Measurements from ENCODE around the gene PDIA3. TPM values are rescaled to one million over a fixed set of nuclear protein-coding genes. Genes with fewer than 3 reads are reported as not detected.

PDIA3 gene
- total RNA-seq, 1 donor from 2014 or later: 496 TPM

DNA sequence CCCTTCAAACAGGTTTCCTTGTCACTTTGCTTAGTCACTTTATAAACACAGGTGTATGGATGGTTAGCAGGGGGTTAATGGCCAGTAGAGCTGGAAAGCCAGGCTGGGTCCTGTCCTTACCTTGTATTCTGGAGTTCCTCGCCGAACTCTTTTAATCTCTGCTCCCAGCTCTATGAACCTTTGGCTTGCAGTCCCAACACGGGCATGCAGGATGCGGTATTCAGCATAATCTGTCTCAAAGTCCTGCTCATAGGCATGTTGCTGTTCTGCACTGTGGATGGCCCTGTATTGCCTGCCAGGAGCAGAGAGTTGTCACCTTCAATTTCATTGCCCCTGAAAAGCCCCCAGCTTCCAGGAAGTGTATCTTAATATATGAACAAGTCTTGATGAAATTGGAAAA is 27.8 kb downstream of the PDIA3 start:
- Mint-ChIP-seq H3K4me1 (ENCODE audit: unreplicated experiment) (peaks cover 21% of the 10 kb centered on the region), H3K27ac (ENCODE audit: unreplicated experiment) (no peak overlapping the region), H3K9me3 (ENCODE audit: unreplicated experiment) (no peaks in the 10 kb centered on the region), H3K36me3 (ENCODE audit: unreplicated experiment) (peaks cover 31% of the 10 kb centered on the region), H3K4me3 (ENCODE audit: unreplicated experiment) (no peak overlapping the region), H3K27me3 (ENCODE audit: unreplicated experiment) (no peaks in the 10 kb centered on the region)
- no peak for TF ChIP-seq CTCF (IDR thresholded peaks at IDR 0.05)
- no peak for DNase-seq (ENCODE audit: extremely low spot score, unreplicated experiment)

DNA sequence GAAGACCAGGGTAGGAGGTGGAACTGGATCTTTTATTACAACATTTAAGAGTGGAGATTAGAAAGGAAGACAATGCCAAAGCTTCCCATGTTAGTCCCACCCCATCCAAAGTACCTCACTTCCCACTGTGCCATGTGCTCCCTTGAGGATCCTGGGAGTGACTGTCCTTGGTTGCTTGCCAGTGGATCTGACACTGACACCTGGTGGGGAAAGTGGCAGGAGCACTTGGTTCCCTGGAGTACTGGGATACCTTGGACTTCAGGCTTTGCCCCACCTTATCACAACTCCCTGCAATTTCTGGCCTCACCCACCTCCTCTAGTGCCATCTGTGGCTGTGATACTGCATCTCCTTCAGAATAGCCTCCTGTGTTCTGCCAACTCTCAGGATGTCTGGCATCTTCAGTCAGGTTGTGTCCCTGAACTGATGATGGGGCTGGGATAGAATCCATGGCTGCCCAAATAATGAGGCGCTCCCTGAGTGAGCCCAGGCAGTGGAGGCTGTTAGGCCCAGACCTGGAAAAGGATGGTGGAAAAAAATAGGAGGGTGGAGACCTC is 29.2 kb downstream of the PDIA3 start:
- H3K27ac Mint-ChIP-seq (ENCODE audit: unreplicated experiment): peak overlapping the region; percentile 72
- no peak for DNase-seq (ENCODE audit: extremely low spot score, unreplicated experiment)

DNA sequence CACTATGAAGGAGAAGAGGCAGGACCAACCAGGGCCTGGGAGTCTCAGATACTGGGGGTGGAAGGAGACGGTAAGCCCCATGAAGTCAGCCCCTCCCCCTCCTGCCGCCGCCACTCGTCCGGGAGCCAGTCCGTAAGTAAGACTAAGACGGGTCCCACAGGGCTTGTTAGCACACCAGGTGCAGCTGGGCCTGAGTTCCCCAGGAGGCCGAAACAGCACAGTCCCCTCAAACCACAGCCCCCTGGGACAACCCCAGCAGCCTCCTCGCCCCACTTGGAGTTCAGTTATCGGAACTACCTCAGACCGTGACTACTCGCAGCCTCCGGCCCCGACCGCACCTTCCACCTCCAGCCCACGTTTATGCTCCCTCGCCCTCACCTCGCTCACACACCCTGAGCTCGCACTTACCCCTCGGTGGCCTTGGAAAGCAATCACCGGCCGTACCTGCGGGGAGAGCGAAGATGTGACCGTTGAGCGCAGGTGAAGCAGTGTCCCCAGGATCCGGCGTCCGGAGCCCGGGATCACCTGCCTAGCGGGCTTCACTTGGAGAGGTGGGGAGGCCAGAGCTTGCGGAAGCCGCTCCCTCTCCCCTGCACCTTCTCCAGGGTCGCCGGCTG is 30.0 kb downstream of the PDIA3 start:
- peaks cover 21% of the 10 kb centered on the region for H3K4me1 Mint-ChIP-seq (ENCODE audit: unreplicated experiment)
- TF ChIP-seq CTCF (IDR thresholded peaks at IDR 0.05): no peak
- no peaks in the 10 kb centered on the region for H3K27me3 Mint-ChIP-seq (ENCODE audit: unreplicated experiment)
- peak overlapping the region; percentile 86 for H3K4me3 Mint-ChIP-seq (ENCODE audit: unreplicated experiment)
- H3K9me3 Mint-ChIP-seq (ENCODE audit: unreplicated experiment): no peaks in the 10 kb centered on the region
- DNase-seq (ENCODE audit: extremely low spot score, unreplicated experiment): no peak
- peaks cover 17% of the 10 kb centered on the region for H3K36me3 Mint-ChIP-seq (ENCODE audit: unreplicated experiment)
- no peak overlapping the region for H3K27ac Mint-ChIP-seq (ENCODE audit: unreplicated experiment)

More for the DNA sequence above, 29.2 kb downstream of the PDIA3 start:
- Mint-ChIP-seq H3K4me3 (ENCODE audit: unreplicated experiment) (peak overlapping the region; percentile 86), H3K27me3 (ENCODE audit: unreplicated experiment) (no peaks in the 10 kb centered on the region), H3K9me3 (ENCODE audit: unreplicated experiment) (no peaks in the 10 kb centered on the region), H3K36me3 (ENCODE audit: unreplicated experiment) (peaks cover 23% of the 10 kb centered on the region), H3K4me1 (ENCODE audit: unreplicated experiment) (peaks cover 21% of the 10 kb centered on the region)
- peak; percentile 35 for TF ChIP-seq CTCF (IDR thresholded peaks at IDR 0.05)

DNA sequence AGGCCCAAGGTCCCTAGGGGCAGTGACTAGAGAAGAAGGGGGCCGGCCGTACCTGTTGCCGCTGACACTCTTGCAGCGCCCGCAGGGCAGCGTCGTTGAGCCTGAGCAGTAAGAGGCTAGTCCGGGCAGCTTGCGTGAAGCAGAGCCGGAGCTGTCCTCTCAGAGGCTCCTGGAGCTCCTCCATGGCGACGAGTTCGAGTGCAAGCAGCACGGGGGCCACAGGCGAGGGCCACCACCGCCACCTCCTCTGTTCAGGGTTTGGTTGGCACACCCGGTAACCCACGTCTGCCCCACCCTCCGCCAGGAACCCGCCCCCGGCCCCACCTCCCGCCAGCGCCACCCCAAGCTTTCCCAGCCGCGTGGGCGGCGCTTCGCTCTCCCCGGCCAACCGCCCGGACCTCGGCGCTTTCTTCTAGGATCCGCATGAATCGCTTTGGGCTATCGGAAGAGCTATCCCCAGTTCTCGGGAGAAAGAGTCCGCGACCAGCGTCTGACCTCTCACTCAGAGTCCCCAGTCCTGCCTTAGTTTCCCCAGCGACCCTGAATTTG is 30.6 kb downstream of the PDIA3 start, which contains the start of gene ELL3:
ELL3 (minus strand) TSS at position 249 of the 549 bp plus-strand sequence; CDS start at position 184, 65 bp downstream.
- H3K9me3 Mint-ChIP-seq (ENCODE audit: unreplicated experiment): no peaks in the 10 kb centered on the region

More for the DNA sequence above, 30.6 kb downstream of the PDIA3 start, which contains the start of gene ELL3:
- peak within 1 kb of the TSS; percentile 87 for H3K27ac Mint-ChIP-seq (ENCODE audit: unreplicated experiment)
- peaks cover 14% of the 10 kb centered on the region for H3K36me3 Mint-ChIP-seq (ENCODE audit: unreplicated experiment)
- no peak for TF ChIP-seq CTCF (IDR thresholded peaks at IDR 0.05)
- H3K4me1 Mint-ChIP-seq (ENCODE audit: unreplicated experiment): peaks cover 19% of the 10 kb centered on the region
- no peaks in the 10 kb centered on the region for H3K27me3 Mint-ChIP-seq (ENCODE audit: unreplicated experiment)
- peak; percentile 89 for DNase-seq (ENCODE audit: extremely low spot score, unreplicated experiment)
- peak within 1 kb of the TSS; percentile 86 for H3K4me3 Mint-ChIP-seq (ENCODE audit: unreplicated experiment)
